Neural cell (in vitro differentiated cells): ENCODE results near the gene PPFIA4. TPM values are rescaled to one million over a fixed set of nuclear protein-coding genes. Genes with fewer than 3 reads are reported as not detected.

ENCODE experiments used
- H2AFZ ChIP-seq: fragments of 200-600, 300-800 bp; sonication (generic), shearing (Covaris generic); 2 replicates; pipeline ENCODE4 v1.6.0; 2014; ENCODE audit warnings: low read depth, mild to moderate bottlenecking, antibody characterized with exemption, low read length, moderate library complexity
- H3F3A ChIP-seq: fragments of 200-600 bp; shearing (Covaris generic); 2 replicates; pipeline ENCODE4 v1.6.1; 2016; ENCODE audit warnings: mild to moderate bottlenecking, moderate library complexity, mixed read lengths, antibody characterized with exemption, low read length; ENCODE audit not compliant: insufficient read depth, poor library complexity, severe bottlenecking
- H3K27ac ChIP-seq: fragments of 200-600, 300-800 bp; sonication (generic), shearing (Covaris generic); 2 replicates; pipeline ENCODE4 v1.5.1; 2014; ENCODE audit warnings: mild to moderate bottlenecking, low read length, moderate library complexity
- H3K27me3 ChIP-seq: fragments of 300-800, 200-600 bp; sonication (generic), shearing (Covaris generic); 2 replicates; pipeline ENCODE4 v1.6.0; 2014; ENCODE audit warnings: mild to moderate bottlenecking, low read depth, low read length, moderate library complexity; ENCODE audit not compliant: insufficient read depth
- H3K36me3 ChIP-seq: fragments of 300-800, 200-600 bp; sonication (generic), shearing (Covaris generic); 2 replicates; pipeline ENCODE4 v1.5.1; 2014; ENCODE audit warnings: mild to moderate bottlenecking, antibody characterized with exemption, low read length, moderate library complexity; ENCODE audit not compliant: insufficient read depth
- H3K4me2 ChIP-seq: fragments of 300-800, 200-600 bp; sonication (generic), shearing (Covaris generic); 2 replicates; pipeline ENCODE4 v1.6.0; 2014; ENCODE audit warnings: mild to moderate bottlenecking, low read length
- H3K4me3 ChIP-seq: fragments of 300-800, 200-600 bp; sonication (generic), shearing (Covaris generic); 2 replicates; pipeline ENCODE4 v1.5.1; 2014; ENCODE audit warnings: mild to moderate bottlenecking, low read length, moderate library complexity
- H3K79me2 ChIP-seq: fragments of 200-600 bp; shearing (Covaris generic); replicated peaks from 2 replicates; pipeline ENCODE4 v1.6.0; 2014; ENCODE audit warnings: mild to moderate bottlenecking, low read length, moderate library complexity; ENCODE audit not compliant: insufficient read depth
- H3K9ac ChIP-seq: fragments of 300-800, 200-600 bp; sonication (generic), shearing (Covaris generic); 2 replicates; pipeline ENCODE4 v1.6.1; 2016; ENCODE audit warnings: mild to moderate bottlenecking, low read length, mixed read lengths
- H3K9me2 ChIP-seq: fragments of 200-600 bp; shearing (Covaris generic); 2 replicates; pipeline ENCODE4 v1.6.1; 2016; ENCODE audit warnings: mild to moderate bottlenecking, low read length, mixed read lengths; ENCODE audit not compliant: insufficient read depth
- H3K9me3 ChIP-seq: fragments of 200-600, 300-800 bp; sonication (generic), shearing (Covaris generic); 2 replicates; pipeline ENCODE4 v1.6.1; 2016; ENCODE audit warnings: mild to moderate bottlenecking, mixed run types, low read length, moderate library complexity, mixed read lengths
- H4K20me1 ChIP-seq: fragments of 200-600 bp; shearing (Covaris generic); 2 replicates; pipeline ENCODE4 v1.6.1; 2016; ENCODE audit warnings: mild to moderate bottlenecking, mixed run types; ENCODE audit not compliant: insufficient read depth
- CTCF ChIP-seq: fragments of 450-650 bp; IDR thresholded peaks from 2 replicates; pipeline ENCODE4 v1.5.1; 2014; ENCODE audit warnings: antibody characterized with exemption, mild to moderate bottlenecking, moderate library complexity; ENCODE audit not compliant: poor library complexity, severe bottlenecking
- EP300 ChIP-seq: fragments of 450-650 bp; conservative IDR thresholded peaks from 2 replicates; pipeline ENCODE4 v1.6.1; 2014; ENCODE audit warnings: antibody characterized with exemption, mild to moderate bottlenecking, moderate library complexity; ENCODE audit not compliant: poor library complexity, severe bottlenecking
- EZH2 ChIP-seq: fragments of 200-600, 300-800 bp; shearing (Covaris generic), sonication (generic); IDR thresholded peaks from 2 replicates; pipeline ENCODE4 v1.6.1; 2014; ENCODE audit warnings: antibody characterized with exemption, low read length, borderline replicate concordance, mild to moderate bottlenecking; ENCODE audit not compliant: insufficient read depth, poor library complexity, severe bottlenecking
- MXI1 ChIP-seq: fragments of 450-650 bp; conservative IDR thresholded peaks from 2 replicates; pipeline ENCODE4 v1.6.1; 2014; ENCODE audit warnings: antibody characterized with exemption, mild to moderate bottlenecking; ENCODE audit not compliant: poor library complexity, severe bottlenecking
- POLR2AphosphoS5 ChIP-seq: IDR thresholded peaks from 2 replicates; pipeline ENCODE4 v1.6.1; 2012
- RAD21 ChIP-seq: fragments of 450-650 bp; conservative IDR thresholded peaks from 2 replicates; pipeline ENCODE4 v1.6.1; 2014; ENCODE audit warnings: antibody characterized with exemption, mild to moderate bottlenecking, moderate library complexity
- SMC3 ChIP-seq: fragments of 450-650 bp; conservative IDR thresholded peaks from 2 replicates; pipeline ENCODE4 v1.6.1; 2014; ENCODE audit warnings: antibody characterized with exemption, mild to moderate bottlenecking, moderate library complexity; ENCODE audit not compliant: poor library complexity
- TAF1 ChIP-seq: IDR thresholded peaks from 2 replicates; pipeline ENCODE4 v1.6.1; 2012; ENCODE audit warnings: low read depth
- polyA plus RNA-seq: library from polyadenylated mRNA; depleted of rRNA; stranded (reverse); fragments of >200 nt; gene quantifications from 2 replicates; pipeline ENCODE4 v1.2.3, GENCODE V29; 2014
- TF ChIP-seq, protein P1 (sequence below): IDR thresholded peaks from 2 replicates; pipeline ENCODE4 v1.6.1; 2012; ENCODE audit warnings: borderline replicate concordance

PPFIA4 gene
- polyA plus RNA-seq, 1 donor from 2014 or later = 1.6 TPM

- no peaks in the 10 kb centered on the region for H3K36me3 ChIP-seq
- H3K9me2 ChIP-seq = no peaks in the 10 kb centered on the region
- H2AFZ ChIP-seq = no peak overlapping the region
- no peak overlapping the region for H3K4me2 ChIP-seq
- no peaks in the 10 kb centered on the region for H3K79me2 ChIP-seq
- H3K27me3 ChIP-seq = peaks cover 7% of the 10 kb centered on the region
- no peak overlapping the region for H3K4me3 ChIP-seq
- TF ChIP-seq RAD21 = no peak
- TF ChIP-seq TAF1 = no peak
- no peak for TF ChIP-seq MXI1
- TF ChIP-seq CTCF = no peak
- no peak for TF ChIP-seq POLR2AphosphoS5
- H3K9me3 ChIP-seq = no peaks in the 10 kb centered on the region
- H3K27ac ChIP-seq = no peak overlapping the region
- H4K20me1 ChIP-seq = no peaks in the 10 kb centered on the region
- H3F3A ChIP-seq = no peaks in the 10 kb centered on the region
- H3K9ac ChIP-seq = no peak overlapping the region
Observed at GRCh38 chr1:203082231-203082505, 55.9 kb downstream of the PPFIA4 start.

GRCh38 chr1:203082571-203083462 lies 56.5 kb downstream of the PPFIA4 start:
- no peaks in the 10 kb centered on the region for H3K9me2 ChIP-seq
- no peaks in the 10 kb centered on the region for H3F3A ChIP-seq
- no peaks in the 10 kb centered on the region for H3K79me2 ChIP-seq
- H3K27ac ChIP-seq = no peak overlapping the region
- no peaks in the 10 kb centered on the region for H4K20me1 ChIP-seq
- TF ChIP-seq EP300 = no peak
- TF ChIP-seq, protein P1, sequence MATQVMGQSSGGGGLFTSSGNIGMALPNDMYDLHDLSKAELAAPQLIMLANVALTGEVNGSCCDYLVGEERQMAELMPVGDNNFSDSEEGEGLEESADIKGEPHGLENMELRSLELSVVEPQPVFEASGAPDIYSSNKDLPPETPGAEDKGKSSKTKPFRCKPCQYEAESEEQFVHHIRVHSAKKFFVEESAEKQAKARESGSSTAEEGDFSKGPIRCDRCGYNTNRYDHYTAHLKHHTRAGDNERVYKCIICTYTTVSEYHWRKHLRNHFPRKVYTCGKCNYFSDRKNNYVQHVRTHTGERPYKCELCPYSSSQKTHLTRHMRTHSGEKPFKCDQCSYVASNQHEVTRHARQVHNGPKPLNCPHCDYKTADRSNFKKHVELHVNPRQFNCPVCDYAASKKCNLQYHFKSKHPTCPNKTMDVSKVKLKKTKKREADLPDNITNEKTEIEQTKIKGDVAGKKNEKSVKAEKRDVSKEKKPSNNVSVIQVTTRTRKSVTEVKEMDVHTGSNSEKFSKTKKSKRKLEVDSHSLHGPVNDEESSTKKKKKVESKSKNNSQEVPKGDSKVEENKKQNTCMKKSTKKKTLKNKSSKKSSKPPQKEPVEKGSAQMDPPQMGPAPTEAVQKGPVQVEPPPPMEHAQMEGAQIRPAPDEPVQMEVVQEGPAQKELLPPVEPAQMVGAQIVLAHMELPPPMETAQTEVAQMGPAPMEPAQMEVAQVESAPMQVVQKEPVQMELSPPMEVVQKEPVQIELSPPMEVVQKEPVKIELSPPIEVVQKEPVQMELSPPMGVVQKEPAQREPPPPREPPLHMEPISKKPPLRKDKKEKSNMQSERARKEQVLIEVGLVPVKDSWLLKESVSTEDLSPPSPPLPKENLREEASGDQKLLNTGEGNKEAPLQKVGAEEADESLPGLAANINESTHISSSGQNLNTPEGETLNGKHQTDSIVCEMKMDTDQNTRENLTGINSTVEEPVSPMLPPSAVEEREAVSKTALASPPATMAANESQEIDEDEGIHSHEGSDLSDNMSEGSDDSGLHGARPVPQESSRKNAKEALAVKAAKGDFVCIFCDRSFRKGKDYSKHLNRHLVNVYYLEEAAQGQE = no peak
- TF ChIP-seq MXI1 = no peak
- no peak for TF ChIP-seq POLR2AphosphoS5
- TF ChIP-seq CTCF = no peak
- no peak for TF ChIP-seq SMC3
- no peak for TF ChIP-seq EZH2
- no peak for TF ChIP-seq RAD21
- no peak for TF ChIP-seq TAF1
- no peak overlapping the region for H3K4me2 ChIP-seq
- peaks cover under 1% of the 10 kb centered on the region for H3K27me3 ChIP-seq
- H3K9ac ChIP-seq = no peak overlapping the region
- no peaks in the 10 kb centered on the region for H3K9me3 ChIP-seq
- H3K4me3 ChIP-seq = no peak overlapping the region
- no peak overlapping the region for H2AFZ ChIP-seq
- H3K36me3 ChIP-seq = no peaks in the 10 kb centered on the region
